Keratinocyte (primary cell): Measurements from ENCODE around the gene HEPHL1. TPM values are rescaled to one million over a fixed set of nuclear protein-coding genes. Genes with fewer than 3 reads are reported as not detected.

Experiments
- polyA plus RNA-seq, 5 experiments: library from polyadenylated mRNA; depleted of rRNA in 3 of 5; stranded (reverse) in 3 of 5; stranded (forward) in 1 of 5; unstranded in 1 of 5; fragments of >200 nt; gene quantifications; 1 replicate in 1 of 5; 2 replicates in 3 of 5; 3 replicates in 1 of 5; pipeline versions ENCODE4 v1.2.1 to v1.2.3, GENCODE V29; 2011 to 2012; ENCODE audit warnings: missing spikeins in 2 of 5, low read depth in 1 of 5, low replicate concordance in 1 of 5
- small RNA-seq, 3 experiments: library from RNA; depleted of rRNA; stranded (forward); fragments of <200 nt; gene quantifications; one replicate each; pipeline ENCODE3, GENCODE V24; 2012; ENCODE audit warnings: low read depth in 3 of 3, low replicate concordance in 1 of 3; ENCODE audit not compliant: insufficient read length in 3 of 3

HEPHL1 gene
- polyA plus RNA-seq, 1 donor (not counting 4 experiments of a cell fraction or from before 2014, with no cell fraction given), result 138 TPM

Small RNA genes within 50 kb of the gene (small RNA-seq; reads per million reads assigned to genes)
- 0 reads per million in 3 experiments for gene AP002795.1

Other genes with a start within 250 kb of the HEPHL1 start
- 20.9 to 25.1 TPM (median 23.5 TPM) in 3 replicates for gene MED17, start 237.1 kb upstream of the HEPHL1 start, polyA plus RNA-seq
- 0.13 to 0.16 TPM (median 0.15 TPM) in 3 replicates for gene VSTM5, start 170.7 kb upstream of the HEPHL1 start, polyA plus RNA-seq
- 50.3 to 67.1 TPM (median 58.5 TPM) in 3 replicates for gene PANX1, start 107.5 kb downstream of the HEPHL1 start, polyA plus RNA-seq